CD4-positive, CD25-positive, alpha-beta regulatory T cell (primary cell): ENCODE measurements around the gene UBE2Q1. TPM values are rescaled to one million over a fixed set of nuclear protein-coding genes. Genes with fewer than 3 reads are reported as not detected.

Source experiments
- ATAC-seq, 2 donors: fragments of 150-1000 bp; cut with Tn5 transposase; one replicate each; pipeline ENCODE4 v1.10.0; 2021; ENCODE audit warnings: low read depth in 2 of 2, moderate number of reproducible peaks in 2 of 2, moderate library complexity in 1 of 2
- DNase-seq, 3 donors: peaks; one replicate each; pipeline versions ENCODE4 v3.0.0 to v3.0.0-alpha.2; 2012 to 2022; ENCODE audit warnings: mixed read lengths in 1 of 3
- H3K27ac ChIP-seq: one replicate; pipeline ENCODE4 v1.7.0; 2013; ENCODE audit warnings: mild to moderate bottlenecking, low read length; ENCODE audit not compliant: insufficient read depth, poor library complexity, severe bottlenecking
- H3K27me3 ChIP-seq: one replicate; pipeline ENCODE4 v1.7.0; 2013; ENCODE audit warnings: low read length; ENCODE audit not compliant: control insufficient read depth, insufficient read depth
- H3K36me3 ChIP-seq: one replicate; pipeline ENCODE4 v1.7.0; 2013; ENCODE audit warnings: mild to moderate bottlenecking, low read length, moderate library complexity; ENCODE audit not compliant: control insufficient read depth, insufficient read depth
- H3K4me1 ChIP-seq: 2 replicates; pipeline ENCODE4 v1.7.0; 2013; ENCODE audit warnings: mild to moderate bottlenecking, low read length; ENCODE audit not compliant: insufficient read depth, control insufficient read depth, poor library complexity, severe bottlenecking
- H3K4me3 ChIP-seq: one replicate; pipeline ENCODE4 v1.7.0; 2013; ENCODE audit warnings: low read depth, mild to moderate bottlenecking, low read length, moderate library complexity
- H3K9me3 ChIP-seq, 2 experiments: 1 replicate in 1 of 2; 2 replicates in 1 of 2; pipeline ENCODE4 v1.7.0; 2013; ENCODE audit warnings: low read length in 2 of 2, mild to moderate bottlenecking in 1 of 2, moderate library complexity in 1 of 2; ENCODE audit not compliant: control insufficient read depth in 2 of 2
- H3K27ac Mint-ChIP-seq, 3 donors: one replicate each; pipeline ENCODE4 v1.8.0; 2020 to 2022; ENCODE audit warnings: mild to moderate bottlenecking in 3 of 3, mixed read lengths in 3 of 3, moderate library complexity in 2 of 3
- H3K27me3 Mint-ChIP-seq: one replicate; pipeline ENCODE4 v1.8.0; 2022; ENCODE audit warnings: mild to moderate bottlenecking, mixed read lengths
- H3K36me3 Mint-ChIP-seq: one replicate; pipeline ENCODE4 v1.8.0; 2020; ENCODE audit warnings: mixed read lengths
- H3K4me1 Mint-ChIP-seq, 4 donors: one replicate each; pipeline ENCODE4 v1.8.0; 2020 to 2022; ENCODE audit warnings: mixed read lengths in 4 of 4, mild to moderate bottlenecking in 1 of 4
- H3K4me3 Mint-ChIP-seq, 4 donors: one replicate each; pipeline ENCODE4 v1.8.0; 2020 to 2022; ENCODE audit warnings: mild to moderate bottlenecking in 4 of 4, mixed read lengths in 4 of 4, moderate library complexity in 3 of 4
- H3K9me3 Mint-ChIP-seq, 7 donors: one replicate each; pipeline ENCODE4 v1.8.0; 2020 to 2022; ENCODE audit warnings: mixed read lengths in 7 of 7, mild to moderate bottlenecking in 3 of 7, moderate library complexity in 2 of 7
- polyA plus RNA-seq, 4 donors: library from polyadenylated mRNA; unstranded; fragments of 300-500 nt; fragmentation: Illumina TruSeq; gene quantifications; one replicate each; pipeline ENCODE4 v1.2.3, GENCODE V29; 2021
- total RNA-seq: library from RNA; stranded (reverse); gene quantifications from one replicate; pipeline ENCODE4 v1.2.3, GENCODE V29; 2022

UBE2Q1 gene
- total and polyA plus RNA-seq, 5 donors from 2014 or later, result 9.5 to 91.7 (median 14.2) TPM

GRCh38 chr1:154568157-154568815 is 9.8 kb upstream of the UBE2Q1 start:
- Mint-ChIP-seq H3K4me3 (no peak overlapping the region), H3K4me1 (peaks cover 0 to 9% (median 4%) of the 10 kb centered on the region in 4 donors), H3K36me3 (no peaks in the 10 kb centered on the region), H3K9me3 (peaks cover 0 to 3% (median 0%) of the 10 kb centered on the region in 7 donors), H3K27me3 (peaks cover 48% of the 10 kb centered on the region), H3K27ac (no peak overlapping the region)
- DNase-seq (no peak), ATAC-seq (no peak)
- Histone ChIP-seq H3K36me3 (no peaks in the 10 kb centered on the region), H3K9me3 (no peaks in the 10 kb centered on the region), H3K4me3 (no peak overlapping the region), H3K27ac (no peak overlapping the region), H3K4me1 (peaks cover 8% of the 10 kb centered on the region), H3K27me3 (peaks cover 12% of the 10 kb centered on the region)

DNA sequence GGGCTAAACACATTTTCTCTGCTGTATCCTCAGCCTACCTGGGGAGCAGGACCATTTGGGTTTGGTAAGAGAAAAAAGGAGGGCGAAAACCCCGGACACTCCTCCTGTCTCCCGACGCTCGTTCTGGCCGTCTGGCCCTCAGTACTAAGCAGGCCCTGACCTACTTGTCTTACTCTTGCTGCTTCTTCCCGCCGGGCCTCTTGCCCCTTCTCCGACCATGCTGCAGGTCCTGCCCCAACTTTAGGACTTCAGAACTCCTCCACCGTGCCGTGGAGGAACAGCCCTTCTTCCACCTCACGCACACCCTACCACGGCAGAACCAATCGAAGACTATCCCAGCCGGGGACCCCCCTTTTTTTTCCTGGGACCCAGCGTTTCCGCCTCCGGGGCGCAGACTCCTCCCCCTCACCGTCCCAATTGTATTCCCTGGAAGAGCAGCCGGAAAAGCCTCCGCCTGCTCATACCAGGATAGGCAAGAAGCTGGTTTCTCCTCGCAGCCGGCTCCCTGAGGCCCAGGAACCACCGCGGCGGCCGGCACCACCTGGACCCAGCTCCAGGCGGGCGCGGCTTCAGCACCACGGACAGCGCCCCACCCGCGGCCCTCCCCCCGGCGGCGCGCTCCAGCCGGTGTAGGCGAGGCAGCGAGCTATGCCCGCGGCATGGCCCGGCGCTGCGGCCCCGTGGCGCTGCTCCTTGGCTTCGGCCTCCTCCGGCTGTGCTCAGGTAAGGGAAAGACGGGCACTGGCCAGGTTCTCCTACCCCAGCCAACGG is 9.1 kb upstream of the UBE2Q1 start, which contains the start of gene CHRNB2:
TSS of gene CHRNB2 (plus strand) at position 393 of the 771 bp plus-strand sequence. CDS start at position 660, 267 bp downstream.
- H3K9me3 Mint-ChIP-seq, result peaks cover 0 to 3% (median 0%) of the 10 kb centered on the region in 7 donors
- peaks cover 12% of the 10 kb centered on the region for H3K27me3 ChIP-seq
- H3K4me3 ChIP-seq, result no peak within 1 kb of the TSS
- H3K36me3 ChIP-seq, result no peaks in the 10 kb centered on the region
- DNase-seq (peak; percentile 52 to 73 (median 63)), ATAC-seq (peak; percentile 88 to 91)
- H3K36me3 Mint-ChIP-seq, result no peaks in the 10 kb centered on the region
- peak within 1 kb of the TSS in 2 of 4 donors; percentile 17 to 38 for H3K4me3 Mint-ChIP-seq
- peaks cover 0 to 9% (median 4%) of the 10 kb centered on the region in 4 donors for H3K4me1 Mint-ChIP-seq
- no peaks in the 10 kb centered on the region for H3K9me3 ChIP-seq
- H3K4me1 ChIP-seq, result peaks cover 8% of the 10 kb centered on the region
- no peak within 1 kb of the TSS for H3K27ac ChIP-seq
- H3K27ac Mint-ChIP-seq, result no peak within 1 kb of the TSS
- peaks cover 46% of the 10 kb centered on the region for H3K27me3 Mint-ChIP-seq

DNA sequence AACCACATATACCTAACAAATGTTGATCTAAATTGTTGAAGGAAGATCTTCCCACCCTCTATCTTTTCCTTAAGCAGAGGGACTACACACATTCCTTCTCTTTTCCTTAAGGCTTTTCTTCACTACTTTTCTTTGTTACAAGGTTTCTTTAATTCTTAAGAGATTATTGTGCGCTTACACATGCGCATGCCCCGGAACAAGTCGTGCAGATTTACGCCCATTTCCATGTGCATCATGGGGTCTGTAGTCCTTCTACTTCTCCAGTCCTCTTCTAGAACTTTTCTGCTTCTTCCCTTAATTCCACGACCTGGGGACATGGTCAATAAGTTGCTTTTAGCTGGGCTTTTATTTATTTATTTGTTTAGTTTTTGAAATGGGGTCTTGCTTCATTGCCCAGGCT is 7.4 kb upstream of the UBE2Q1 start:
- Histone ChIP-seq H3K4me3 (no peak overlapping the region), H3K36me3 (no peaks in the 10 kb centered on the region), H3K27ac (no peak overlapping the region), H3K9me3 (no peaks in the 10 kb centered on the region), H3K4me1 (peaks cover 8% of the 10 kb centered on the region), H3K27me3 (peaks cover 12% of the 10 kb centered on the region)
- Mint-ChIP-seq H3K9me3 (peaks cover 0 to 3% (median 0%) of the 10 kb centered on the region in 7 donors), H3K27me3 (peaks cover 49% of the 10 kb centered on the region), H3K4me1 (peaks cover 0 to 9% (median 4%) of the 10 kb centered on the region in 4 donors), H3K36me3 (no peaks in the 10 kb centered on the region), H3K27ac (no peak overlapping the region), H3K4me3 (no peak overlapping the region)
- no peak for ATAC-seq
- no peak for DNase-seq

DNA sequence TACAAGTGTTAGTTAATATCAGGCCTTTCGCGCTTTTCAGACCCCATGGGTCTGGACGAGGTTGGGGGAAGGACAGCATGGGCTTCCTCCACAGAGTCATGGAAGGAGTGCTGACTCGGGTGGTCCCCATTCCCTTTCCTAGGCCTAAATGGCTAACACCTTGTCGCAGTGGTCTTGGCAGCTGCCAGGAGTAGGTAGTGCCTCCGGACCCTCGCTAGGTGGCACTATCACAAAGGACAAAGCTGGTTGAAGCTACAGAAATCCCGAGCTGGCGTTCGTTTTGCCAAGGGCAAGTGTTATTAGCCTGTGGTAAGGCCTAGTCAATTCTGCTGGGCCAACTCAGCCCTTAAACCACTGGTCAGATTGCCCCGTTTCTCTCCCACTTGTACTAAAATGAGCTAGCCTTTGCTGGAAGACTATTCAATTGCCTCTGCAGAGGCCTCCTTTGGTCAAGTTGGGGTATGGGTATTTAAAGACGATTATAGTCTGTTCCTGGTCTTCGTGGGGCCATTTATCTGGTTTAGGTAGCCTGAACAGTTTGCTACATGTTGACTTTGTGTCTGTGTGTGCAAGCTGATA is 1.1 kb upstream of the UBE2Q1 start:
- peak overlapping the region; percentile 72 to 92 (median 92) for H3K27ac Mint-ChIP-seq
- no peaks in the 10 kb centered on the region for H3K27me3 ChIP-seq
- H3K27me3 Mint-ChIP-seq, result peaks cover 14% of the 10 kb centered on the region
- H3K36me3 Mint-ChIP-seq, result peaks cover 20% of the 10 kb centered on the region
- ATAC-seq (peak; percentile 25 to 29), DNase-seq (peak; percentile 76 to 90 (median 84))
- no peaks in the 10 kb centered on the region for H3K9me3 Mint-ChIP-seq
- H3K36me3 ChIP-seq, result peaks cover 16% of the 10 kb centered on the region
- H3K4me1 ChIP-seq, result peaks cover 30% of the 10 kb centered on the region
- peak overlapping the region; percentile 90 to 94 (median 92) for H3K4me3 Mint-ChIP-seq
- H3K27ac ChIP-seq, result peak overlapping the region; percentile 93
- peak overlapping the region; percentile 90 for H3K4me3 ChIP-seq
- peaks cover 7 to 45% (median 33%) of the 10 kb centered on the region in 4 donors for H3K4me1 Mint-ChIP-seq
- no peaks in the 10 kb centered on the region for H3K9me3 ChIP-seq

DNA sequence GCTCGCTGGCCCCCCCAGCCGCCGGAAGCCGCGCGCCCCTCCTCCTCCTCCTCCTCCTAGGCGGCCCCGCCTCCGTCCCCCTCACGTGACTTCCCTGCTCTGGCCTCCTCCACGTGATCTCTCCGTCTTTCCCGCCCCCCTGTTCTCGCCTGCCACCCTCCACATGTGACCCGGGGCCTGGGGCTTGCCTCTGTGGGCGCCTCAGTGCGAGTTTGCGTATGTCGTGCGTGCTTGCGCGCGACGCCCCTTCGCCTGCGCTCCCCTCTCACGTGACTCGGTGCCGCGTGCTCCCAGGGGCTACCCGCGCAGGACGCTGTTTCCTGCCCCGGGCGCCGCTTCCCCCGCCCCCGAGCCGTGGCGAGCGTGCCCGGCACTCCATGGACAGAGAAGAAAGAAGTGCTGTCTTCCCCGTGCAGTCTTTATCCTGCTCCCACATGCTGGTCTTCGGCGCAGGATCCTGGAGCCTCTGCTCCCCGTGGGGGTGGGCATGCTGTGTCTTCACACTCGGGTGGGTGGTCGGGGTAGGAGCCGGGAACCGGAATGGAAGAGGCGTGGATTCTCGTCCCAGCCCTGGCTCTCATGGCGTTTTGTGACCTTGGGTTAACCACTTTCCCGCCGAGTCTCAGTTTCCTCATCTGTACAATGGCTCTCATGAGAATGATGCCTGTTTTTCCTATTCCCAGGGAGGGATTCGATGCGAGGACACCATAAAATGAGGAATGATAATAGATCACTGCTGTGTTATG is 431 bp upstream of the UBE2Q1 start:
- peaks cover 12% of the 10 kb centered on the region for H3K27me3 Mint-ChIP-seq
- H3K4me3 Mint-ChIP-seq, result peak overlapping the region; percentile 90 to 94 (median 92)
- Histone ChIP-seq H3K4me3 (peak overlapping the region; percentile 90), H3K27ac (peak overlapping the region; percentile 93), H3K4me1 (peaks cover 30% of the 10 kb centered on the region), H3K36me3 (peaks cover 22% of the 10 kb centered on the region), H3K9me3 (no peaks in the 10 kb centered on the region), H3K27me3 (no peaks in the 10 kb centered on the region)
- H3K27ac Mint-ChIP-seq, result peak overlapping the region; percentile 72 to 92 (median 92)
- H3K9me3 Mint-ChIP-seq, result no peaks in the 10 kb centered on the region
- peak; percentile 92 to 93 for ATAC-seq
- peak; percentile 100 for DNase-seq
- H3K36me3 Mint-ChIP-seq, result peaks cover 24% of the 10 kb centered on the region
- peaks cover 7 to 46% (median 35%) of the 10 kb centered on the region in 4 donors for H3K4me1 Mint-ChIP-seq

GRCh38 chr1:154557248-154557938 is 1.1 kb downstream of the UBE2Q1 start:
- Mint-ChIP-seq H3K27ac (peak overlapping the region; percentile 90 to 98 (median 95)), H3K4me1 (peaks cover 7 to 48% (median 39%) of the 10 kb centered on the region in 4 donors), H3K9me3 (no peaks in the 10 kb centered on the region), H3K27me3 (peaks cover 6% of the 10 kb centered on the region), H3K36me3 (peaks cover 38% of the 10 kb centered on the region), H3K4me3 (peak overlapping the region; percentile 91 to 96 (median 96))
- Histone ChIP-seq H3K9me3 (no peaks in the 10 kb centered on the region), H3K36me3 (peaks cover 37% of the 10 kb centered on the region), H3K27ac (peak overlapping the region; percentile 72), H3K27me3 (no peaks in the 10 kb centered on the region), H3K4me3 (peak overlapping the region; percentile 88), H3K4me1 (peaks cover 30% of the 10 kb centered on the region)
- ATAC-seq (no peak), DNase-seq (peak in 1 of 3 donors; percentile 16)
